Neural cell (in vitro differentiated cells): ENCODE data around the gene RPS28. TPM values are rescaled to one million over a fixed set of nuclear protein-coding genes. Genes with fewer than 3 reads are reported as not detected.

Source experiments
- H2AFZ ChIP-seq: fragments of 200-600, 300-800 bp; sonication (generic), shearing (Covaris generic); 2 replicates; pipeline ENCODE4 v1.6.0; 2014; ENCODE audit warnings: low read depth, mild to moderate bottlenecking, antibody characterized with exemption, low read length, moderate library complexity
- H3F3A ChIP-seq: fragments of 200-600 bp; shearing (Covaris generic); 2 replicates; pipeline ENCODE4 v1.6.1; 2016; ENCODE audit warnings: mild to moderate bottlenecking, moderate library complexity, mixed read lengths, antibody characterized with exemption, low read length; ENCODE audit not compliant: insufficient read depth, poor library complexity, severe bottlenecking
- H3K27ac ChIP-seq: fragments of 200-600, 300-800 bp; sonication (generic), shearing (Covaris generic); 2 replicates; pipeline ENCODE4 v1.5.1; 2014; ENCODE audit warnings: mild to moderate bottlenecking, low read length, moderate library complexity
- H3K27me3 ChIP-seq: fragments of 300-800, 200-600 bp; sonication (generic), shearing (Covaris generic); 2 replicates; pipeline ENCODE4 v1.6.0; 2014; ENCODE audit warnings: mild to moderate bottlenecking, low read depth, low read length, moderate library complexity; ENCODE audit not compliant: insufficient read depth
- H3K36me3 ChIP-seq: fragments of 300-800, 200-600 bp; sonication (generic), shearing (Covaris generic); 2 replicates; pipeline ENCODE4 v1.5.1; 2014; ENCODE audit warnings: mild to moderate bottlenecking, antibody characterized with exemption, low read length, moderate library complexity; ENCODE audit not compliant: insufficient read depth
- H3K4me2 ChIP-seq: fragments of 300-800, 200-600 bp; sonication (generic), shearing (Covaris generic); 2 replicates; pipeline ENCODE4 v1.6.0; 2014; ENCODE audit warnings: mild to moderate bottlenecking, low read length
- H3K4me3 ChIP-seq: fragments of 300-800, 200-600 bp; sonication (generic), shearing (Covaris generic); 2 replicates; pipeline ENCODE4 v1.5.1; 2014; ENCODE audit warnings: mild to moderate bottlenecking, low read length, moderate library complexity
- H3K79me2 ChIP-seq: fragments of 200-600 bp; shearing (Covaris generic); replicated peaks from 2 replicates; pipeline ENCODE4 v1.6.0; 2014; ENCODE audit warnings: mild to moderate bottlenecking, low read length, moderate library complexity; ENCODE audit not compliant: insufficient read depth
- H3K9ac ChIP-seq: fragments of 300-800, 200-600 bp; sonication (generic), shearing (Covaris generic); 2 replicates; pipeline ENCODE4 v1.6.1; 2016; ENCODE audit warnings: mild to moderate bottlenecking, low read length, mixed read lengths
- H3K9me2 ChIP-seq: fragments of 200-600 bp; shearing (Covaris generic); 2 replicates; pipeline ENCODE4 v1.6.1; 2016; ENCODE audit warnings: mild to moderate bottlenecking, low read length, mixed read lengths; ENCODE audit not compliant: insufficient read depth
- H3K9me3 ChIP-seq: fragments of 200-600, 300-800 bp; sonication (generic), shearing (Covaris generic); 2 replicates; pipeline ENCODE4 v1.6.1; 2016; ENCODE audit warnings: mild to moderate bottlenecking, mixed run types, low read length, moderate library complexity, mixed read lengths
- H4K20me1 ChIP-seq: fragments of 200-600 bp; shearing (Covaris generic); 2 replicates; pipeline ENCODE4 v1.6.1; 2016; ENCODE audit warnings: mild to moderate bottlenecking, mixed run types; ENCODE audit not compliant: insufficient read depth
- CTCF ChIP-seq: fragments of 450-650 bp; IDR thresholded peaks from 2 replicates; pipeline ENCODE4 v1.5.1; 2014; ENCODE audit warnings: antibody characterized with exemption, mild to moderate bottlenecking, moderate library complexity; ENCODE audit not compliant: poor library complexity, severe bottlenecking
- EP300 ChIP-seq: fragments of 450-650 bp; conservative IDR thresholded peaks from 2 replicates; pipeline ENCODE4 v1.6.1; 2014; ENCODE audit warnings: antibody characterized with exemption, mild to moderate bottlenecking, moderate library complexity; ENCODE audit not compliant: poor library complexity, severe bottlenecking
- EZH2 ChIP-seq: fragments of 200-600, 300-800 bp; shearing (Covaris generic), sonication (generic); IDR thresholded peaks from 2 replicates; pipeline ENCODE4 v1.6.1; 2014; ENCODE audit warnings: antibody characterized with exemption, low read length, borderline replicate concordance, mild to moderate bottlenecking; ENCODE audit not compliant: insufficient read depth, poor library complexity, severe bottlenecking
- MXI1 ChIP-seq: fragments of 450-650 bp; conservative IDR thresholded peaks from 2 replicates; pipeline ENCODE4 v1.6.1; 2014; ENCODE audit warnings: antibody characterized with exemption, mild to moderate bottlenecking; ENCODE audit not compliant: poor library complexity, severe bottlenecking
- POLR2AphosphoS5 ChIP-seq: IDR thresholded peaks from 2 replicates; pipeline ENCODE4 v1.6.1; 2012
- RAD21 ChIP-seq: fragments of 450-650 bp; conservative IDR thresholded peaks from 2 replicates; pipeline ENCODE4 v1.6.1; 2014; ENCODE audit warnings: antibody characterized with exemption, mild to moderate bottlenecking, moderate library complexity
- SMC3 ChIP-seq: fragments of 450-650 bp; conservative IDR thresholded peaks from 2 replicates; pipeline ENCODE4 v1.6.1; 2014; ENCODE audit warnings: antibody characterized with exemption, mild to moderate bottlenecking, moderate library complexity; ENCODE audit not compliant: poor library complexity
- TAF1 ChIP-seq: IDR thresholded peaks from 2 replicates; pipeline ENCODE4 v1.6.1; 2012; ENCODE audit warnings: low read depth
- polyA plus RNA-seq: library from polyadenylated mRNA; depleted of rRNA; stranded (reverse); fragments of >200 nt; gene quantifications from 2 replicates; pipeline ENCODE4 v1.2.3, GENCODE V29; 2014
- TF ChIP-seq, protein P1 (sequence below): IDR thresholded peaks from 2 replicates; pipeline ENCODE4 v1.6.1; 2012; ENCODE audit warnings: borderline replicate concordance

The RPS28 gene
- polyA plus RNA-seq, 1 donor from 2014 or later: 192 TPM

DNA sequence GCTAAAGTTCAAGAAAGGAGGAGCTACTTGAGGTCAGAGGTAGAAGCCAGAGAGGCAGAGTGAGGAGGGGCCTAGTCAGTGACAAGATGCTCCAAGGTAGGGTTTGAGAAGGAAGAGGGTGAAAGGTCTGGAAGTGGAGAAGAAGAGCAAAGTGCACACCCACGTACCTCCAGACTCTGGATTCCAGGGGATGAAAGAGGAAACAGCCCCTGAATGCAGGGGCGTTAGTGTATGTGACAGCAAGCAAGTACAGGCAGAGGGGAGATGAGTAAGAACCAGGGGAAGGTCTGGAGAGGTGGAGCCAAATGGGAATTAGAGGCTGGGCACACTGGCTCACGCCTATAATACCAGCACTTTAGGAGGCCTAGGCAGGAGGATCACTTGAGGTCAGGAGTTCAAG lies 8.7 kb downstream of the RPS28 start:
- Histone ChIP-seq H3F3A (no peaks in the 10 kb centered on the region), H3K27me3 (peaks cover 35% of the 10 kb centered on the region), H3K4me3 (no peak overlapping the region), H4K20me1 (no peaks in the 10 kb centered on the region), H2AFZ (no peak overlapping the region), H3K9me2 (no peaks in the 10 kb centered on the region), H3K9me3 (no peaks in the 10 kb centered on the region), H3K36me3 (no peaks in the 10 kb centered on the region), H3K9ac (no peak overlapping the region), H3K27ac (no peak overlapping the region), H3K4me2 (no peak overlapping the region), H3K79me2 (no peaks in the 10 kb centered on the region)
- TF ChIP-seq CTCF: no peak
- no peak for TF ChIP-seq EP300
- no peak for TF ChIP-seq POLR2AphosphoS5
- no peak for TF ChIP-seq SMC3
- TF ChIP-seq TAF1: no peak
- TF ChIP-seq MXI1: no peak
- TF ChIP-seq, protein P1, sequence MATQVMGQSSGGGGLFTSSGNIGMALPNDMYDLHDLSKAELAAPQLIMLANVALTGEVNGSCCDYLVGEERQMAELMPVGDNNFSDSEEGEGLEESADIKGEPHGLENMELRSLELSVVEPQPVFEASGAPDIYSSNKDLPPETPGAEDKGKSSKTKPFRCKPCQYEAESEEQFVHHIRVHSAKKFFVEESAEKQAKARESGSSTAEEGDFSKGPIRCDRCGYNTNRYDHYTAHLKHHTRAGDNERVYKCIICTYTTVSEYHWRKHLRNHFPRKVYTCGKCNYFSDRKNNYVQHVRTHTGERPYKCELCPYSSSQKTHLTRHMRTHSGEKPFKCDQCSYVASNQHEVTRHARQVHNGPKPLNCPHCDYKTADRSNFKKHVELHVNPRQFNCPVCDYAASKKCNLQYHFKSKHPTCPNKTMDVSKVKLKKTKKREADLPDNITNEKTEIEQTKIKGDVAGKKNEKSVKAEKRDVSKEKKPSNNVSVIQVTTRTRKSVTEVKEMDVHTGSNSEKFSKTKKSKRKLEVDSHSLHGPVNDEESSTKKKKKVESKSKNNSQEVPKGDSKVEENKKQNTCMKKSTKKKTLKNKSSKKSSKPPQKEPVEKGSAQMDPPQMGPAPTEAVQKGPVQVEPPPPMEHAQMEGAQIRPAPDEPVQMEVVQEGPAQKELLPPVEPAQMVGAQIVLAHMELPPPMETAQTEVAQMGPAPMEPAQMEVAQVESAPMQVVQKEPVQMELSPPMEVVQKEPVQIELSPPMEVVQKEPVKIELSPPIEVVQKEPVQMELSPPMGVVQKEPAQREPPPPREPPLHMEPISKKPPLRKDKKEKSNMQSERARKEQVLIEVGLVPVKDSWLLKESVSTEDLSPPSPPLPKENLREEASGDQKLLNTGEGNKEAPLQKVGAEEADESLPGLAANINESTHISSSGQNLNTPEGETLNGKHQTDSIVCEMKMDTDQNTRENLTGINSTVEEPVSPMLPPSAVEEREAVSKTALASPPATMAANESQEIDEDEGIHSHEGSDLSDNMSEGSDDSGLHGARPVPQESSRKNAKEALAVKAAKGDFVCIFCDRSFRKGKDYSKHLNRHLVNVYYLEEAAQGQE: no peak
- no peak for TF ChIP-seq RAD21
- no peak for TF ChIP-seq EZH2

DNA sequence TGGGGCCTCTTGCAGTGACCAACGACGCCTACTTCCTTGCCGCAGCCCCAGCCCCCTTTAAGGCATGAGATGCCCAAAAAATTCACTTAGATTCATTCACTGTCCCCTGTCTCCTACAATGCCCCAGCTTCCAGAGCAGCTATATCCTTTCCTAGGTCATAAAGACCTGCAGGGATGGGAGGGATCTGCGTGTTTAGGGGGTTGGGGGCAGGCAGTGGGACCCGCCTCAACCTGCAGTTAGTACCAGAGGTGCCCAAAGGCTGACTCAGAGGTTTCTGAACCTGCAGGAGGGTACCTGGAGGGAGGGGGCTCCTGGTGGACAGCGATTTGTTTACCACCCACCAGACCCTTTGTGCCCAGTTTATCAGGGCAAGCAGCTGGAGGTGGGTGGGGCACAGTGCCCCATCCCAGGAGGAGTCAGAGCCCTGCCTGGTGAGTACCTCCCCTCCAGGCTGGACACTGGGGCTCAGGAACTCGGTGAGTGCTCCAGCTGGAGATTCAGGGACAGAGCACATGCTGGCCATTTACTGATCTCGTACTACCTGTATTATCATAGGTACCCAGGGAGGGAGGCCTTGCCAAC lies 10.1 kb downstream of the RPS28 start:
- no peaks in the 10 kb centered on the region for H3F3A ChIP-seq
- H3K27me3 ChIP-seq: peaks cover 45% of the 10 kb centered on the region
- no peaks in the 10 kb centered on the region for H3K9me3 ChIP-seq

More for the DNA sequence above, 10.1 kb downstream of the RPS28 start:
- no peaks in the 10 kb centered on the region for H3K9me2 ChIP-seq
- H3K79me2 ChIP-seq: no peaks in the 10 kb centered on the region
- H3K9ac ChIP-seq: no peak overlapping the region
- no peak overlapping the region for H3K27ac ChIP-seq
- H3K4me2 ChIP-seq: no peak overlapping the region
- TF ChIP-seq POLR2AphosphoS5: no peak
- TF ChIP-seq EZH2: no peak
- TF ChIP-seq TAF1: no peak
- no peak for TF ChIP-seq MXI1
- no peak for TF ChIP-seq EP300
- TF ChIP-seq CTCF: no peak
- TF ChIP-seq SMC3: no peak
- TF ChIP-seq, protein P1: no peak
- TF ChIP-seq RAD21: no peak
- no peak overlapping the region for H3K4me3 ChIP-seq
- H4K20me1 ChIP-seq: no peaks in the 10 kb centered on the region
- H3K36me3 ChIP-seq: no peaks in the 10 kb centered on the region
- H2AFZ ChIP-seq: no peak overlapping the region
